HEK293 (cell line): ENCODE data around the gene COBL.

ENCODE experiments used
- CTCF ChIA-PET: fragments of 350-600 bp; formaldehyde crosslinking; extraction: SDS; loops from one replicate; lab custom pipeline; 2021; ENCODE audit warnings: antibody characterized with exemption; lab: Yijun Ruan, JAX
- POLR2A ChIA-PET: fragments of 300-600 bp; formaldehyde crosslinking; extraction: SDS; loops from one replicate; lab custom pipeline; 2020; ENCODE audit warnings: antibody characterized with exemption, inconsistent platforms; lab: Yijun Ruan, JAX
- H3K27ac ChIP-seq: fragments of 200-500 bp; sonication (Bioruptor generic); 2 replicates; pipeline ENCODE4 v1.5.1; 2014; ENCODE audit warnings: low read depth, low read length, control low read depth, inconsistent platforms; ENCODE audit errors: extremely low read depth
- H3K36me3 ChIP-seq, 2 experiments: fragments of 200-500 bp in 1 of 2; sonication (Bioruptor generic) in 1 of 2; 1 replicate in 1 of 2; 2 replicates in 1 of 2; pipeline ENCODE4 v1.5.1; 2014 to 2017; ENCODE audit warnings: inconsistent platforms in 2 of 2, low read length in 2 of 2; ENCODE audit not compliant: control insufficient read depth in 2 of 2, insufficient read depth in 1 of 2
- H3K4me1 ChIP-seq: fragments of 200-500 bp; sonication (Bioruptor generic); 2 replicates; pipeline ENCODE4 v1.5.1; 2014; ENCODE audit warnings: mild to moderate bottlenecking, low read length, inconsistent platforms; ENCODE audit not compliant: control insufficient read depth, insufficient read depth
- H3K4me3 ChIP-seq: 2 replicates; pipeline ENCODE4 v1.5.1; 2011; ENCODE audit warnings: low read depth, mild to moderate bottlenecking, control low read depth, low read length, moderate library complexity
- H3K9me3 ChIP-seq: fragments of 200-500 bp; sonication (Bioruptor generic); 2 replicates; pipeline ENCODE4 v1.5.1; 2014; ENCODE audit warnings: low read depth, low read length, inconsistent platforms; ENCODE audit not compliant: control insufficient read depth, insufficient read depth
- FEZF1 ChIP-seq: fragments of 450-650 bp; formaldehyde crosslinking; IDR thresholded peaks from 2 replicates; pipeline ENCODE4 v1.5.1; 2016; ENCODE audit warnings: missing biosample characterization, missing genetic modification characterization
- IKZF3 ChIP-seq: fragments of 450-650 bp; IDR thresholded peaks from 2 replicates; pipeline ENCODE4 v1.5.0; 2018; ENCODE audit warnings: missing biosample characterization, mild to moderate bottlenecking, missing genetic modification characterization, moderate library complexity
- MEIS1 ChIP-seq: sonication (generic); formaldehyde crosslinking; IDR thresholded peaks from 2 replicates; pipeline ENCODE4 v1.8.1; 2022; ENCODE audit warnings: missing genetic modification reagents, mild to moderate bottlenecking, borderline replicate concordance
- PRDM1 ChIP-seq: fragments of 450-650 bp; formaldehyde crosslinking; IDR thresholded peaks from 2 replicates; pipeline ENCODE4; 2016; ENCODE audit warnings: missing biosample characterization, missing genetic modification characterization
- PRDM6 ChIP-seq: fragments of 450-650 bp; formaldehyde crosslinking; IDR thresholded peaks from 2 replicates; pipeline ENCODE4 v1.5.1; 2017; ENCODE audit warnings: missing biosample characterization, missing genetic modification characterization
- ZBTB26 ChIP-seq: fragments of 450-650 bp; formaldehyde crosslinking; optimal IDR thresholded peaks from 2 replicates; pipeline ENCODE3; 2016; ENCODE audit warnings: missing biosample characterization, mild to moderate bottlenecking, missing genetic modification characterization
- ZBTB48 ChIP-seq: fragments of 450-650 bp; formaldehyde crosslinking; IDR thresholded peaks from 2 replicates; pipeline ENCODE4 v1.5.1; 2016; ENCODE audit warnings: missing biosample characterization, missing genetic modification characterization
- ZIC2 ChIP-seq: fragments of 450-650 bp; formaldehyde crosslinking; IDR thresholded peaks from 2 replicates; pipeline ENCODE4 v1.5.1; 2016; ENCODE audit warnings: missing biosample characterization, missing genetic modification characterization
- ZNF148 ChIP-seq: fragments of 450-650 bp; formaldehyde crosslinking; IDR thresholded peaks from 2 replicates; pipeline ENCODE4 v1.5.0; 2017; ENCODE audit warnings: missing biosample characterization, missing genetic modification characterization, borderline replicate concordance
- ZNF274 ChIP-seq, 2 experiments: fragments of 200-500 bp in 1 of 2; fragments of 450-650 bp in 1 of 2; sonication (Bioruptor generic) in 1 of 2; formaldehyde crosslinking in 1 of 2; IDR thresholded peaks; 2 replicates each; pipeline versions ENCODE4 v1.5.1 to v1.6.1; 2014 to 2016; ENCODE audit warnings: borderline replicate concordance in 1 of 2, inconsistent platforms in 1 of 2, low read length in 1 of 2, missing biosample characterization in 1 of 2, missing genetic modification characterization in 1 of 2
- ZNF280D ChIP-seq: fragments of 450-650 bp; formaldehyde crosslinking; IDR thresholded peaks from 2 replicates; pipeline ENCODE4 v1.5.1; 2016; ENCODE audit warnings: missing biosample characterization, missing genetic modification characterization
- ZNF350 ChIP-seq: fragments of 450-650 bp; formaldehyde crosslinking; IDR thresholded peaks from 2 replicates; pipeline ENCODE4 v1.5.0; 2017; ENCODE audit warnings: missing biosample characterization, mild to moderate bottlenecking, missing genetic modification characterization
- ZNF600 ChIP-seq: fragments of 450-650 bp; formaldehyde crosslinking; IDR thresholded peaks from 2 replicates; pipeline ENCODE4 v1.5.1; 2016; ENCODE audit warnings: missing biosample characterization, missing genetic modification characterization
- ZNF621 ChIP-seq: fragments of 450-650 bp; formaldehyde crosslinking; IDR thresholded peaks from 2 replicates; pipeline ENCODE4 v1.5.1; 2017; ENCODE audit warnings: missing biosample characterization, missing genetic modification characterization
- ZNF639 ChIP-seq: fragments of 450-650 bp; formaldehyde crosslinking; IDR thresholded peaks from 2 replicates; pipeline ENCODE4 v1.5.1; 2016; ENCODE audit warnings: missing biosample characterization, missing genetic modification characterization
- ZNF658 ChIP-seq: fragments of 450-650 bp; formaldehyde crosslinking; IDR thresholded peaks from 2 replicates; pipeline ENCODE4; 2016; ENCODE audit warnings: missing biosample characterization, missing genetic modification characterization
- ZNF707 ChIP-seq: fragments of 450-650 bp; formaldehyde crosslinking; IDR thresholded peaks from 2 replicates; pipeline ENCODE4 v1.5.1; 2016; ENCODE audit warnings: missing biosample characterization, missing genetic modification characterization
- ZNF768 ChIP-seq: fragments of 450-650 bp; formaldehyde crosslinking; IDR thresholded peaks from 2 replicates; pipeline ENCODE4 v1.5.1; 2018; ENCODE audit warnings: missing biosample characterization, mild to moderate bottlenecking, missing genetic modification characterization
- ZSCAN23 ChIP-seq: fragments of 450-650 bp; formaldehyde crosslinking; IDR thresholded peaks from 2 replicates; pipeline ENCODE4 v1.5.1; 2016; ENCODE audit warnings: missing biosample characterization, missing genetic modification characterization
- ZSCAN5A ChIP-seq: fragments of 450-650 bp; formaldehyde crosslinking; IDR thresholded peaks from 2 replicates; pipeline ENCODE4 v1.5.1; 2016; ENCODE audit warnings: missing biosample characterization, missing genetic modification characterization

COBL gene

GRCh38 chr7:51043461-51043860 lies 273.1 kb downstream of the COBL start:
- Histone ChIP-seq H3K4me1 (no peaks in the 10 kb centered on the region), H3K9me3 (no peaks in the 10 kb centered on the region), H3K27ac (no peak overlapping the region), H3K36me3 (peaks cover 0 to 2% of the 10 kb centered on the region in 2 experiments; a peak in 1 of 3 replicates), H3K4me3 (no peak overlapping the region)
- POLR2A ChIA-PET: interaction anchor here (0.6 kb wide), 1 partner anchor 291 kb away, joined by 3 read pairs; no protein-coding TSS in a partner anchor
- CTCF ChIA-PET: no interaction called here
- TF ChIP-seq PRDM1 (tag by site-specific recombination) (no peak), PRDM6 (tag by site-specific recombination) (no peak), ZNF274 (IDR thresholded peaks at IDR 0.05; ENCODE audit: low read length) (no peak), ZNF274 (tag by site-specific recombination; IDR thresholded peaks at IDR 0.05; ENCODE audit: borderline replicate concordance) (no peak), ZSCAN23 (tag by site-specific recombination) (no peak), ZNF707 (no peak), ZSCAN5A (no peak), ZNF600 (tag by site-specific recombination) (no peak), ZIC2 (no peak), ZNF639 (no peak), MEIS1 (CRISPR knock-in tag) (no peak), IKZF3 (tag by site-specific recombination) (no peak), ZNF148 (tag by site-specific recombination) (no peak), ZNF768 (tag by site-specific recombination) (no peak), FEZF1 (tag by site-specific recombination) (no peak)

- Histone ChIP-seq H3K4me1 (no peaks in the 10 kb centered on the region), H3K27ac (no peak overlapping the region), H3K36me3 (peaks cover 0 to 2% of the 10 kb centered on the region in 2 experiments; a peak in 1 of 3 replicates), H3K4me3 (no peak overlapping the region), H3K9me3 (no peaks in the 10 kb centered on the region)
- POLR2A ChIA-PET: no interaction called here
- TF ChIP-seq ZBTB48 (no peak), ZNF350 (tag by site-specific recombination) (no peak), ZNF621 (tag by site-specific recombination) (no peak), ZBTB26 (tag by site-specific recombination) (no peak), ZNF280D (tag by site-specific recombination) (no peak), ZNF274 (IDR thresholded peaks at IDR 0.05; ENCODE audit: low read length) (no peak), ZNF274 (tag by site-specific recombination; IDR thresholded peaks at IDR 0.05; ENCODE audit: borderline replicate concordance) (no peak), ZNF658 (no peak)
- CTCF ChIA-PET: no interaction called here
Observed at GRCh38 chr7:51040787-51041186, 275.8 kb downstream of the COBL start.
